Measurements from ENCODE around the gene PHF14.

GRCh38 chr7:11203683-11204082 lies 230.0 kb downstream of the PHF14 start:
- TF ChIP-seq GATA2 (IDR thresholded peaks at IDR 0.05; ENCODE audit: low read depth, low read length), result no peak
- TF ChIP-seq GATA3 (IDR thresholded peaks at IDR 0.05; ENCODE audit: low read depth, low read length), result no peak
